B cell (primary cell): ENCODE data around the gene LUZP1. TPM values are rescaled to one million over a fixed set of nuclear protein-coding genes. Genes with fewer than 3 reads are reported as not detected.

Experiments used
- ATAC-seq: fragments of 200-7000 bp; cut with Tn5 transposase; one replicate; pipeline ENCODE4 v1.10.0; 2021; ENCODE audit warnings: low read depth, mild to moderate bottlenecking, moderate number of reproducible peaks, moderate library complexity
- CTCF ChIA-PET: fragments of 350-600 bp; sonication (Branson Sonifier 250); formaldehyde crosslinking; loops from one replicate; lab custom pipeline; 2021; ENCODE audit warnings: antibody characterized with exemption, inconsistent platforms; lab: Charles Lee
- POLR2A ChIA-PET: fragments of 350-600 bp; sonication (Branson Sonifier 250); formaldehyde crosslinking; loops from one replicate; lab custom pipeline; 2021; ENCODE audit warnings: antibody characterized with exemption; lab: Charles Lee
- DNase-seq: peaks from one replicate; pipeline ENCODE4 v3.0.0; 2013
- H2AFZ ChIP-seq: 2 replicates; pipeline ENCODE4 v1.6.1; 2012; ENCODE audit warnings: mild to moderate bottlenecking, low read depth, low read length; ENCODE audit not compliant: insufficient read depth, poor library complexity, severe bottlenecking
- H3K27ac ChIP-seq, 2 donors: 1 replicate in 1 of 2; 2 replicates in 1 of 2; pipeline ENCODE4 v1.5.1; 2012 to 2013; ENCODE audit warnings: low read length in 2 of 2, mild to moderate bottlenecking in 2 of 2, moderate library complexity in 1 of 2
- H3K27me3 ChIP-seq, 4 experiments: fragments of 200-600 bp in 1 of 4; sonication (generic) in 1 of 4; replicated peaks in 1 of 4; 1 replicate in 2 of 4; 2 replicates in 2 of 4; pipeline versions ENCODE4 v1.6.1 to v1.7.0; 2013 to 2016; ENCODE audit warnings: low read length in 3 of 4, mild to moderate bottlenecking in 2 of 4, mixed read lengths in 1 of 4, moderate library complexity in 1 of 4; ENCODE audit not compliant: insufficient read depth in 4 of 4, control insufficient read depth in 3 of 4; ENCODE audit errors: control extremely low read depth in 1 of 4
- H3K36me3 ChIP-seq, 2 experiments: replicated peaks in 1 of 2; 1 replicate in 1 of 2; 2 replicates in 1 of 2; pipeline versions ENCODE4 v1.6.1 to v1.7.1; 2013; ENCODE audit warnings: low read length in 1 of 2; ENCODE audit not compliant: insufficient read depth in 2 of 2, control insufficient read depth in 1 of 2; ENCODE audit errors: control extremely low read depth in 1 of 2, extremely low read depth in 1 of 2
- H3K4me1 ChIP-seq, 2 donors: fragments of 200-600 bp in 1 of 2; sonication (generic) in 1 of 2; 1 replicate in 1 of 2; 2 replicates in 1 of 2; pipeline versions ENCODE4 v1.5.1 to v1.6.1; 2013 to 2017; ENCODE audit warnings: low read length in 2 of 2; ENCODE audit not compliant: control insufficient read depth in 2 of 2, insufficient read depth in 2 of 2
- H3K4me2 ChIP-seq: replicated peaks from 2 replicates; pipeline ENCODE3; 2012; ENCODE audit warnings: mild to moderate bottlenecking, low read depth, low read length; ENCODE audit not compliant: poor library complexity, severe bottlenecking
- H3K4me3 ChIP-seq, 5 experiments: fragments of 200-600 bp in 1 of 5; sonication (generic) in 1 of 5; 1 replicate in 3 of 5; 2 replicates in 2 of 5; pipeline versions ENCODE4 v1.5.1 to v1.7.0; 2011 to 2016; ENCODE audit warnings: low read length in 4 of 5, mild to moderate bottlenecking in 4 of 5, low read depth in 2 of 5, control low read depth in 1 of 5, moderate library complexity in 1 of 5; ENCODE audit not compliant: insufficient read depth in 1 of 5; ENCODE audit errors: control extremely low read depth in 1 of 5, extremely low read depth in 1 of 5
- H3K79me2 ChIP-seq: fragments of 200-600 bp; sonication (generic); one replicate; pipeline ENCODE4 v1.6.0; 2016; ENCODE audit warnings: low read length; ENCODE audit not compliant: control insufficient read depth, insufficient read depth
- H3K9ac ChIP-seq: fragments of 200-600 bp; sonication (generic); 2 replicates; pipeline ENCODE4 v1.6.1; 2017; ENCODE audit warnings: mild to moderate bottlenecking, low read length, moderate library complexity
- H3K9me3 ChIP-seq, 3 donors: one replicate each; pipeline versions ENCODE4 v1.6.1 to v1.7.1; 2013; ENCODE audit warnings: low read length in 2 of 3; ENCODE audit not compliant: control insufficient read depth in 2 of 3, insufficient read depth in 1 of 3; ENCODE audit errors: control extremely low read depth in 1 of 3
- H4K20me1 ChIP-seq: 2 replicates; pipeline ENCODE4 v1.6.0; 2012; ENCODE audit warnings: mild to moderate bottlenecking, low read length; ENCODE audit not compliant: insufficient read depth, control insufficient read depth, poor library complexity, severe bottlenecking
- H3K27ac Mint-ChIP-seq: one replicate; pipeline ENCODE4 v1.8.0; 2021; ENCODE audit warnings: mixed read lengths
- H3K27me3 Mint-ChIP-seq: one replicate; pipeline ENCODE4 v1.8.0; 2021; ENCODE audit warnings: mixed read lengths
- H3K4me1 Mint-ChIP-seq: one replicate; pipeline ENCODE4 v1.8.0; 2021; ENCODE audit warnings: mixed read lengths
- H3K4me3 Mint-ChIP-seq: one replicate; pipeline ENCODE4 v1.8.0; 2021; ENCODE audit warnings: mixed read lengths
- H3K9me3 Mint-ChIP-seq: one replicate; pipeline ENCODE4 v1.8.0; 2022; ENCODE audit warnings: mixed read lengths; ENCODE audit not compliant: insufficient read depth
- EZH2 ChIP-seq: IDR thresholded peaks from 2 replicates; pipeline ENCODE4 v1.6.1; 2012; ENCODE audit warnings: borderline replicate concordance, low read depth, mild to moderate bottlenecking, moderate library complexity, low read length; ENCODE audit not compliant: insufficient read depth, poor library complexity, severe bottlenecking
- WGBS: methylation state at CpG from one replicate; pipeline ENCODE4 v1.1.5; 2013; ENCODE audit warnings: missing lambda C conversion rate; ENCODE audit not compliant: insufficient coverage; 5-methylcytosine and 5-hydroxymethylcytosine counted together
- intact Hi-C: fragments of 100-400 bp; cut with micrococcal nuclease; formaldehyde crosslinking; loops from one replicate; pipeline ENCODE4 v1.10.0; 2022
- polyA plus RNA-seq: library from polyadenylated mRNA; depleted of rRNA; stranded (reverse); fragments of >200 nt; gene quantifications from 2 replicates; pipeline ENCODE4 v1.2.3, GENCODE V29; 2012
- total RNA-seq, 2 donors: library from RNA; stranded (reverse); fragments of 120-200 nt in 1 of 2; gene quantifications; 1 replicate in 1 of 2; 2 replicates in 1 of 2; pipeline versions ENCODE4 v1.2.3 to v1.2.4, GENCODE V29; 2013 to 2022
- TF ChIP-seq, protein P1 (sequence below): fragments of 200-600 bp; IDR thresholded peaks from one replicate; pipeline ENCODE4 v1.8.0; 2022; ENCODE audit warnings: antibody characterized with exemption, mild to moderate bottlenecking

Gene LUZP1
- total and polyA plus RNA-seq, 2 donors (not counting 1 experiment from before 2014, with no cell fraction given), result 2.0 to 12.9 TPM

DNA sequence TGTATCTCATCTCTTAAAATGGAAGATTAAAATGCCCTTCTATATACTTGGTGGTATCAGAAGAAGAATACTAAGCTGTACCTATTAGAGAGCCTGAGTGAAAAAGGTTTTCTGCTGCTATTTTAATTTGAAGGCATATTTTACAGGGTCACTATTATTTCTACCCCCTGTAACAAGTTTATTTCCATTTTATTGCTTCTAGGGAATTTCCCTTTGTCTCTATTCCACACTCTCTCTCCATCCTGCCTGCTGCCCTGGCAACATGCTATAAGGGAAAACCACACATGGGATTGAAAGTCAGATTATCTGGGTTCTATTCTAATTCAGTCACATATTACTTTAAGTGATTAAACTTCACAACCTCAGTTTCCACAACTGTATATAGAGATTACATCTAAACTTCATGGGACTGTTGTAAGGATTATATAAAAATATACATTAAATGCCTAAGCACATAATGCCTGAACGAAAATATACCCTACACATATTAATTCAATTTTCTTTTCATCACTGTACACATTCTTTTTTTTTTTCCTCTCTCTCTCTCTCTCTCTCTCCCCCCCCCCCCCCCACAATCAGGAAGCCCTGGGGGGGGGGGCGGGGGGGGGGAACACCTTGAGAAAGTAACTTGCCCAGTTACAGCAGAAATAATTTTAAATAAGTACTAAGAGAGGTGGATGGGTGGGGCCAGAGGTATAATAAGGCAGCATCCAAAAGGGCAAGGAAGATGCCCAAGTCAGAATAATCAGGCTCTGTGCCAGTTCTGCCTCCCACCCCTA is 51.5 kb downstream of the LUZP1 start:
- no peak for TF ChIP-seq EZH2
- TF ChIP-seq, protein P1, sequence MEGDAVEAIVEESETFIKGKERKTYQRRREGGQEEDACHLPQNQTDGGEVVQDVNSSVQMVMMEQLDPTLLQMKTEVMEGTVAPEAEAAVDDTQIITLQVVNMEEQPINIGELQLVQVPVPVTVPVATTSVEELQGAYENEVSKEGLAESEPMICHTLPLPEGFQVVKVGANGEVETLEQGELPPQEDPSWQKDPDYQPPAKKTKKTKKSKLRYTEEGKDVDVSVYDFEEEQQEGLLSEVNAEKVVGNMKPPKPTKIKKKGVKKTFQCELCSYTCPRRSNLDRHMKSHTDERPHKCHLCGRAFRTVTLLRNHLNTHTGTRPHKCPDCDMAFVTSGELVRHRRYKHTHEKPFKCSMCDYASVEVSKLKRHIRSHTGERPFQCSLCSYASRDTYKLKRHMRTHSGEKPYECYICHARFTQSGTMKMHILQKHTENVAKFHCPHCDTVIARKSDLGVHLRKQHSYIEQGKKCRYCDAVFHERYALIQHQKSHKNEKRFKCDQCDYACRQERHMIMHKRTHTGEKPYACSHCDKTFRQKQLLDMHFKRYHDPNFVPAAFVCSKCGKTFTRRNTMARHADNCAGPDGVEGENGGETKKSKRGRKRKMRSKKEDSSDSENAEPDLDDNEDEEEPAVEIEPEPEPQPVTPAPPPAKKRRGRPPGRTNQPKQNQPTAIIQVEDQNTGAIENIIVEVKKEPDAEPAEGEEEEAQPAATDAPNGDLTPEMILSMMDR, result no peak
- intact Hi-C loops, result no loop called here
- no peaks in the 10 kb centered on the region for H3K9me3 Mint-ChIP-seq
- H3K4me1 ChIP-seq, result peaks cover 24 to 25% of the 10 kb centered on the region in 2 donors
- H3K4me1 Mint-ChIP-seq, result peaks cover 53% of the 10 kb centered on the region
- no CpG with 5 or more reads among the region's 2 CpGs for WGBS
- peaks cover 0 to 6% (median 0%) of the 10 kb centered on the region in 3 donors for H3K9me3 ChIP-seq
- DNase-seq (no peak), ATAC-seq (no peak)
- no peak overlapping the region for H2AFZ ChIP-seq
- no peak overlapping the region for H3K4me2 ChIP-seq
- no peak overlapping the region for H3K9ac ChIP-seq
- H3K79me2 ChIP-seq, result peaks cover 37% of the 10 kb centered on the region
- H3K27ac ChIP-seq, result no peak overlapping the region
- ChIA-PET CTCF (interaction anchor here (2.5 to 8.0 kb wide), 2 partner anchors 17 to 68 kb away, joined by 10 to 45 read pairs; no protein-coding TSS in a partner anchor), POLR2A (no interaction called here)
- no peaks in the 10 kb centered on the region for H3K27me3 ChIP-seq
- no peaks in the 10 kb centered on the region for H3K36me3 ChIP-seq
- H3K27me3 Mint-ChIP-seq, result no peaks in the 10 kb centered on the region
- H3K4me3 Mint-ChIP-seq, result no peak overlapping the region
- H4K20me1 ChIP-seq, result no peaks in the 10 kb centered on the region
- peak overlapping the region; percentile 6 for H3K27ac Mint-ChIP-seq
- H3K4me3 ChIP-seq, result no peak overlapping the region

DNA sequence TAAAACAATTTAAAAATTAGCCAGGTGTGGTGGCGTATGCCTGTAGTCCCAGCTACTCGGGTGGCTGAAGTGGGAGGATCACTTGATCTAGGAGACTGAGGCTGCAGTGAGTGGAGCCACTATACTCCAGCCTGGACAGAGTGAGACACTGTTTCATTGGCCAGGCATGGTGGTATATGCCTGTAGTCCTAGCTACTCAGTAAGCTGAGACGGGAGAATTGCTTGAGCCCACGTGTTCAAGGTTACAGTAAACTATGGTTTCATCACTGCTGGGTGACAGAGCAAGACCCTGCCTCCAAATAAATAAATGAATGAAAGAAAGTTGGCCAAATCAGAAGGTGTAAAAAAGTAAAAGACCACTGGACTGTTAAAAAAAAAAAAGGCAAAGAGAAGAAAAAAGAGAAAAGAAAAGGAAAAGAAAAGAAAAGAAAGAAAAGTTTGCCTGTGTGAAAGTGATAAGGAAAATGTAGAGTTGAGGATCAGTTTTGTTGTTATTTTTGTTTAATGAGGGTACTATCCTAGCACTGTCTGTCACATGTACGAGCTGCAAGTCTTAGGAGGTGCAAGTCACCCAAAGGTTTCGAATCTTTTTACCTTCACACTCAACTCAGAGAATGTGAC is 52.3 kb downstream of the LUZP1 start:
- ATAC-seq (no peak), DNase-seq (no peak)
- 100% methylated on average over 2 of the region's 6 CpGs for WGBS
- H3K27ac ChIP-seq, result no peak overlapping the region
- H3K4me2 ChIP-seq, result no peak overlapping the region
- no peak overlapping the region for H2AFZ ChIP-seq
- no peaks in the 10 kb centered on the region for H3K27me3 Mint-ChIP-seq
- peaks cover 38% of the 10 kb centered on the region for H3K79me2 ChIP-seq
- H3K9ac ChIP-seq, result no peak overlapping the region
- no peaks in the 10 kb centered on the region for H3K36me3 ChIP-seq
- H3K27me3 ChIP-seq, result no peaks in the 10 kb centered on the region
- intact Hi-C loops, result no loop called here
- H3K9me3 ChIP-seq, result peaks cover 0 to 6% (median 0%) of the 10 kb centered on the region in 3 donors
- CTCF ChIA-PET, result interaction anchor here (1.1 to 8.0 kb wide), 3 partner anchors 17 to 68 kb away, joined by 3 to 45 read pairs (median 10); no protein-coding TSS in a partner anchor
- H3K4me1 ChIP-seq, result peaks cover 24 to 25% of the 10 kb centered on the region in 2 donors
- H4K20me1 ChIP-seq, result no peaks in the 10 kb centered on the region
- TF ChIP-seq EZH2, result no peak
- TF ChIP-seq, protein P1, result no peak
- H3K4me3 ChIP-seq, result no peak overlapping the region
- peaks cover 56% of the 10 kb centered on the region for H3K4me1 Mint-ChIP-seq
- no peaks in the 10 kb centered on the region for H3K9me3 Mint-ChIP-seq
- no peak overlapping the region for H3K27ac Mint-ChIP-seq
- POLR2A ChIA-PET, result no interaction called here
- no peak overlapping the region for H3K4me3 Mint-ChIP-seq
